Lower leg skin (tissue), 3 donors: ENCODE data around the gene XRCC2.
"Not testable (repeated sequence)": the region's sequence is repeated elsewhere in the genome, so short reads cannot be mapped to it uniquely, and the experiment has no call there.

Experiments used
- CTCF ChIP-seq, 3 donors: fragments of 450-650 bp; IDR thresholded peaks; one replicate each; pipeline ENCODE4 v1.5.1; 2016; ENCODE audit warnings: antibody characterized with exemption in 3 of 3, mild to moderate bottlenecking in 3 of 3, moderate library complexity in 2 of 3
- POLR2A ChIP-seq, 2 donors: fragments of 450-650 bp; IDR thresholded peaks; one replicate each; pipeline ENCODE4 v1.6.1; 2016 to 2017; ENCODE audit warnings: antibody characterized with exemption in 2 of 2, mild to moderate bottlenecking in 1 of 2, moderate library complexity in 1 of 2

- not testable (repeated sequence) for TF ChIP-seq POLR2A, CTCF (IDR thresholded peaks at IDR 0.05)
Measured at GRCh38 chr7:152712412-152713042, 36.6 kb upstream of the XRCC2 start.
